Colonic mucosa (tissue), 4 donors: ENCODE data around the gene LHPP. TPM values are rescaled to one million over a fixed set of nuclear protein-coding genes. Genes with fewer than 3 reads are reported as not detected.

Source experiments
- DNase-seq: peaks from one replicate; pipeline ENCODE4 v3.0.0-alpha.2; 2020
- H3K27ac ChIP-seq: fragments of 200-600 bp; one replicate; pipeline ENCODE4 v1.8.0; 2021
- H3K27me3 ChIP-seq: fragments of 200-600 bp; one replicate; pipeline ENCODE4 v1.8.0; 2021
- H3K36me3 ChIP-seq: fragments of 200-600 bp; one replicate; pipeline ENCODE4 v1.8.0; 2021
- H3K4me1 ChIP-seq: fragments of 200-600 bp; one replicate; pipeline ENCODE4 v1.8.0; 2021; ENCODE audit warnings: mild to moderate bottlenecking
- H3K4me3 ChIP-seq: fragments of 200-600 bp; one replicate; pipeline ENCODE4 v1.8.0; 2021
- H3K9ac ChIP-seq, 2 donors: one replicate each; pipeline ENCODE4 v1.7.0; 2013; ENCODE audit warnings: control low read depth in 2 of 2, low read depth in 2 of 2, low read length in 2 of 2
- H3K9me3 ChIP-seq: fragments of 200-600 bp; one replicate; pipeline ENCODE4 v1.8.0; 2021
- CTCF ChIP-seq: fragments of 200-600 bp; IDR thresholded peaks from one replicate; pipeline ENCODE4 v1.8.0; 2022; ENCODE audit warnings: antibody characterized with exemption, mild to moderate bottlenecking
- intact Hi-C: fragments of 100-400 bp; cut with DNase I; formaldehyde crosslinking; loops from one replicate; pipeline ENCODE4 v1.14.1; 2022
- total RNA-seq, 2 donors: library from RNA; stranded (reverse); fragmentation: NEBNext Ultra II Directional in 1 of 2; extraction: Animal tissue kit (Norgen Biotek cat#: 25700) in 1 of 2; gene quantifications; one replicate each; pipeline ENCODE4 v1.2.1, GENCODE V29; 2021
- donor health status: healthy.
- donor health status: DM: no; HTN: no; CAD: no.
- donor health status: DM: no; HTN: no; CAD: no.

Gene LHPP
- total RNA-seq, 2 donors from 2014 or later: 12.8 to 24.6 TPM

GRCh38 chr10:124656113-124656490, 194.5 kb downstream of the LHPP start:
- Histone ChIP-seq H3K9me3 (no peaks in the 10 kb centered on the region), H3K27ac (no peak overlapping the region), H3K4me3 (no peak overlapping the region), H3K27me3 (no peaks in the 10 kb centered on the region), H3K9ac (no peak overlapping the region), H3K36me3 (no peaks in the 10 kb centered on the region), H3K4me1 (no peaks in the 10 kb centered on the region)
- no peak for TF ChIP-seq CTCF
- intact Hi-C loops: no loop called here
- no peak for DNase-seq

- DNase-seq: no peak
- Histone ChIP-seq H3K27me3 (no peaks in the 10 kb centered on the region), H3K27ac (no peak overlapping the region), H3K4me1 (no peaks in the 10 kb centered on the region), H3K9ac (no peak overlapping the region), H3K9me3 (no peaks in the 10 kb centered on the region), H3K36me3 (no peaks in the 10 kb centered on the region), H3K4me3 (no peak overlapping the region)
- intact Hi-C loops: no loop called here
- TF ChIP-seq CTCF: no peak
Measured at GRCh38 chr10:124656541-124656940, 194.9 kb downstream of the LHPP start.

- Histone ChIP-seq H3K36me3 (no peaks in the 10 kb centered on the region), H3K27ac (no peak overlapping the region), H3K4me1 (no peaks in the 10 kb centered on the region), H3K9ac (no peak overlapping the region), H3K27me3 (no peaks in the 10 kb centered on the region), H3K4me3 (no peak overlapping the region), H3K9me3 (no peaks in the 10 kb centered on the region)
- TF ChIP-seq CTCF: no peak
- no peak for DNase-seq
- intact Hi-C loops: no loop called here
Measured at GRCh38 chr10:124657806-124658205, 196.2 kb downstream of the LHPP start.

GRCh38 chr10:124658591-124659242, 197.1 kb downstream of the LHPP start:
- intact Hi-C loops: no loop called here
- H3K27ac ChIP-seq: no peak overlapping the region
- H3K4me3 ChIP-seq: no peak overlapping the region
- no peak for DNase-seq
- no peak overlapping the region for H3K9ac ChIP-seq
- TF ChIP-seq CTCF: no peak
- H3K9me3 ChIP-seq: no peaks in the 10 kb centered on the region
- H3K27me3 ChIP-seq: no peaks in the 10 kb centered on the region
- H3K4me1 ChIP-seq: no peaks in the 10 kb centered on the region
- H3K36me3 ChIP-seq: no peaks in the 10 kb centered on the region

GRCh38 chr10:124659380-124659779, 197.8 kb downstream of the LHPP start:
- intact Hi-C loops: no loop called here
- H3K4me1 ChIP-seq: no peaks in the 10 kb centered on the region
- no peaks in the 10 kb centered on the region for H3K27me3 ChIP-seq
- no peak overlapping the region for H3K9ac ChIP-seq
- no peaks in the 10 kb centered on the region for H3K36me3 ChIP-seq
- no peak overlapping the region for H3K27ac ChIP-seq
- H3K9me3 ChIP-seq: no peaks in the 10 kb centered on the region
- H3K4me3 ChIP-seq: no peak overlapping the region
- DNase-seq: no peak
- no peak for TF ChIP-seq CTCF
